OCI-LY7 (cell line): Measurements from ENCODE around the gene DCST2. TPM values are rescaled to one million over a fixed set of nuclear protein-coding genes. Genes with fewer than 3 reads are reported as not detected.
"Not testable (repeated sequence)": the region's sequence is repeated elsewhere in the genome, so short reads cannot be mapped to it uniquely, and the experiment has no call there.

ENCODE experiments used
- BruUV-seq: library from RNA; stranded (reverse); fragments of 400-500 nt; replicated peaks from 2 replicates; lab custom pipeline; 2021; lab: Mats Ljungman, UMichigan
- CTCF ChIA-PET: fragments of 300-600 bp; sonication (Branson Sonifier 250); formaldehyde crosslinking; loops from one replicate; lab custom pipeline; 2022; ENCODE audit warnings: antibody characterized with exemption; ENCODE audit not compliant: unreplicated experiment; lab: Charles Lee
- POLR2A ChIA-PET: fragments of 300-600 bp; sonication (Branson Sonifier 250); formaldehyde crosslinking; loops from one replicate; lab custom pipeline; 2022; ENCODE audit warnings: antibody characterized with exemption; lab: Charles Lee
- DNase-seq: peaks from one replicate; pipeline ENCODE4 v3.0.0-alpha.2; 2015; ENCODE audit warnings: low spot score
- H2AFZ ChIP-seq: fragments of 200-600 bp; sonication (generic), shearing (Covaris generic); 2 replicates; pipeline ENCODE4 v1.6.1; 2014; ENCODE audit warnings: mild to moderate bottlenecking, antibody characterized with exemption, low read length, moderate library complexity
- H3K27ac ChIP-seq: fragments of 200-600 bp; sonication (generic); 2 replicates; pipeline ENCODE4 v1.5.1; 2014; ENCODE audit warnings: mixed run types, low read depth, mild to moderate bottlenecking, moderate library complexity, low read length, inconsistent platforms; ENCODE audit not compliant: poor library complexity, severe bottlenecking
- H3K36me3 ChIP-seq: fragments of 200-600 bp; sonication (generic); 2 replicates; pipeline ENCODE4 v1.6.1; 2014; ENCODE audit warnings: mild to moderate bottlenecking, antibody characterized with exemption, low read length, moderate library complexity, mixed read lengths; ENCODE audit not compliant: insufficient read depth
- H3K4me1 ChIP-seq: fragments of 200-600 bp; sonication (generic); 2 replicates; pipeline ENCODE4 v1.5.1; 2014; ENCODE audit warnings: mild to moderate bottlenecking, low read length; ENCODE audit not compliant: insufficient read depth, poor library complexity, severe bottlenecking
- H3K4me2 ChIP-seq: fragments of 200-600 bp; sonication (generic); 2 replicates; pipeline ENCODE4 v1.6.1; 2014; ENCODE audit warnings: mild to moderate bottlenecking, low read length
- H3K4me3 ChIP-seq: fragments of 200-600 bp; sonication (generic); 2 replicates; pipeline ENCODE4 v1.5.1; 2014; ENCODE audit warnings: mild to moderate bottlenecking, low read depth, low read length; ENCODE audit not compliant: poor library complexity, severe bottlenecking
- H3K79me2 ChIP-seq: fragments of 200-600 bp; sonication (generic); 2 replicates; pipeline ENCODE4 v1.6.1; 2016; ENCODE audit warnings: low read depth, mild to moderate bottlenecking, low read length, moderate library complexity, mixed read lengths; ENCODE audit not compliant: insufficient read depth
- H3K9me2 ChIP-seq: fragments of 200-600 bp; sonication (generic); 2 replicates; pipeline ENCODE4 v1.6.1; 2016; ENCODE audit warnings: mild to moderate bottlenecking, low read length, mixed read lengths; ENCODE audit not compliant: insufficient read depth
- H3K9me3 ChIP-seq: fragments of 200-600 bp; sonication (generic); 2 replicates; pipeline ENCODE4 v1.6.1; 2014; ENCODE audit warnings: mild to moderate bottlenecking, mixed run types, low read length, mixed read lengths
- H4K20me1 ChIP-seq: fragments of 200-600 bp; sonication (generic); 2 replicates; pipeline ENCODE4 v1.6.1; 2014; ENCODE audit warnings: mild to moderate bottlenecking, antibody characterized with exemption, low read length, moderate library complexity, mixed read lengths; ENCODE audit not compliant: insufficient read depth
- EZH2phosphoT487 ChIP-seq: fragments of 200-600 bp; sonication (generic); IDR thresholded peaks from 2 replicates; pipeline ENCODE4 v1.6.1; 2018; ENCODE audit warnings: low read depth, borderline replicate concordance, mild to moderate bottlenecking, mixed run types, antibody characterized with exemption, low read length, moderate library complexity, mixed read lengths
- intact Hi-C: fragments of 100-400 bp; cut with micrococcal nuclease; formaldehyde crosslinking; loops from one replicate; pipeline ENCODE4 v1.10.0; 2022; ENCODE audit not compliant: unreplicated experiment
- total RNA-seq, 2 experiments: library from RNA; depleted of rRNA in 1 of 2; stranded (reverse); fragments of >200 nt in 1 of 2; shearing (Covaris generic) in 1 of 2; gene quantifications; 2 replicates each; pipeline ENCODE4 v1.2.3, GENCODE V29; 2014 to 2022
- TF ChIP-seq, protein P1 (sequence below): fragments of 200-600 bp; sonication (generic); conservative IDR thresholded peaks from 2 replicates; pipeline ENCODE4 v1.5.1; 2014; ENCODE audit warnings: mild to moderate bottlenecking, antibody characterized with exemption, low read length, moderate library complexity, mixed read lengths

Gene DCST2
- total RNA-seq, 2 experiments from 2014 or later: 0.85 to 2.0 TPM

DNA sequence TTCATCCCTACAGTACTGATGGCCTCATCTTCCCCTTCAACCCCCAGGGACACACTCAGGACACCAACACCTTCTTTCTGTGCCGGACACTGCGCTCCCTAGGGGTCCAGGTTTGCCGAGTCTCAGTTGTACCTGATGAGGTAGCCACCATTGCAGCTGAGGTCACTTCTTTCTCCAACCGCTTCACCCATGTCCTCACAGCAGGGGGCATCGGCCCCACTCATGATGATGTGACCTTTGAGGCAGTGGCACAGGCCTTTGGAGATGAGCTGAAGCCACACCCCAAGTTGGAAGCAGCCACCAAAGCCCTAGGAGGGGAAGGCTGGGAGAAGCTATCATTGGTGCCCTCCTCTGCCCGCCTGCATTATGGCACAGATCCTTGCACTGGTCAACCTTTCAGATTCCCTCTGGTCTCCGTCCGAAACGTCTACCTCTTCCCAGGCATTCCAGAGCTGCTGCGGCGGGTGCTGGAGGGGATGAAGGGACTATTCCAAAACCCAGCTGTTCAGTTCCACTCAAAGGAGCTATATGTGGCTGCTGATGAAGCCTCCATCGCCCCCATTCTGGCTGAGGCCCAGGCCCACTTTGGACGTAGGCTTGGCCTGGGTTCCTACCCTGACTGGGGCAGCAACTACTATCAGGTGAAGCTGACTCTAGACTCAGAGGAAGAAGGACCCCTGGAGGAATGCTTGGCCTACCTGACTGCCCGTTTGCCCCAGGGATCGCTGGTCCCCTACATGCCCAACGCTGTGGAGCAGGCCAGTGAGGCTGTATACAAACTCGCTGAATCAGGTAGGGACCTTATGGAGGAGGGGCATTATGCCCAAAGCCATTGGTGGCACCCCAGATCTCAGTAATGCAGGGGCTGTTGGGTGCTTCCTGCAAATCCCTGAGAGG lies 45.3 kb downstream of the DCST2 start:
- ChIA-PET CTCF (interaction anchor here (0.5 to 1.2 kb wide), 3 partner anchors 11 to 90 kb away, joined by 4 to 7 read pairs (median 6); partner anchors contain the start of gene EFNA3), POLR2A (no interaction called here)
- H3K9me3 ChIP-seq: no peaks in the 10 kb centered on the region
- no peak overlapping the region for H3K4me3 ChIP-seq
- peaks cover 54% of the 10 kb centered on the region for H3K36me3 ChIP-seq
- no TSS peak for BruUV-seq
- TF ChIP-seq, protein P1, sequence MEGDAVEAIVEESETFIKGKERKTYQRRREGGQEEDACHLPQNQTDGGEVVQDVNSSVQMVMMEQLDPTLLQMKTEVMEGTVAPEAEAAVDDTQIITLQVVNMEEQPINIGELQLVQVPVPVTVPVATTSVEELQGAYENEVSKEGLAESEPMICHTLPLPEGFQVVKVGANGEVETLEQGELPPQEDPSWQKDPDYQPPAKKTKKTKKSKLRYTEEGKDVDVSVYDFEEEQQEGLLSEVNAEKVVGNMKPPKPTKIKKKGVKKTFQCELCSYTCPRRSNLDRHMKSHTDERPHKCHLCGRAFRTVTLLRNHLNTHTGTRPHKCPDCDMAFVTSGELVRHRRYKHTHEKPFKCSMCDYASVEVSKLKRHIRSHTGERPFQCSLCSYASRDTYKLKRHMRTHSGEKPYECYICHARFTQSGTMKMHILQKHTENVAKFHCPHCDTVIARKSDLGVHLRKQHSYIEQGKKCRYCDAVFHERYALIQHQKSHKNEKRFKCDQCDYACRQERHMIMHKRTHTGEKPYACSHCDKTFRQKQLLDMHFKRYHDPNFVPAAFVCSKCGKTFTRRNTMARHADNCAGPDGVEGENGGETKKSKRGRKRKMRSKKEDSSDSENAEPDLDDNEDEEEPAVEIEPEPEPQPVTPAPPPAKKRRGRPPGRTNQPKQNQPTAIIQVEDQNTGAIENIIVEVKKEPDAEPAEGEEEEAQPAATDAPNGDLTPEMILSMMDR: peak; percentile 28; the same call in 1 of the 2 replicates
- no peak for TF ChIP-seq EZH2phosphoT487
- H3K79me2 ChIP-seq: peaks cover 44% of the 10 kb centered on the region
- peaks cover 10% of the 10 kb centered on the region for H3K4me1 ChIP-seq
- no peak overlapping the region for H2AFZ ChIP-seq
- H4K20me1 ChIP-seq: no peaks in the 10 kb centered on the region
- H3K9me2 ChIP-seq: no peaks in the 10 kb centered on the region
- intact Hi-C loops: no loop called here
- no peak for DNase-seq
- H3K4me2 ChIP-seq: no peak overlapping the region
- H3K27ac ChIP-seq: no peak overlapping the region

DNA sequence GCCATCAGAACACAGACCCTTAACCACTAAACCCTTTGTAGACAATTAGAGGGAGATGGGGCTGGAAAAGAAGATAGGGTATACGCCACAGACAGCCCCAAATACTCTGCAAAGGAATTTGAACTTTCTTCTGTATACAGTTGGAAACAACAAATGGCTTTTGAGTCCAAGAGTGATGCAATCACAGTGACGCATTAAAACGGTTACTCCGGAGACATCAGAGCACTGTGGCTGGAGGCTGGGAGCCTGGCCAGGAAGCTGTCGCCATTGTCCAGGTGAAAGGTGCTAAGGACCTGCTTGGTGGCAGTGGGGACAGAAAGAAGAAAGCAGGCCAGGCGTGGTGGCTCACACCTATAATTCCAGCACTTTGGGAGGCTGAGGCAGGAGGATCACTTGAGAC lies 46.3 kb downstream of the DCST2 start:
- Histone ChIP-seq H2AFZ (no peak overlapping the region), H3K4me3 (no peak overlapping the region), H3K36me3 (peaks cover 51% of the 10 kb centered on the region), H3K9me3 (no peaks in the 10 kb centered on the region), H3K9me2 (no peaks in the 10 kb centered on the region), H4K20me1 (no peaks in the 10 kb centered on the region), H3K4me2 (no peak overlapping the region), H3K79me2 (peaks cover 44% of the 10 kb centered on the region), H3K4me1 (peaks cover 15% of the 10 kb centered on the region), H3K27ac (no peak overlapping the region)
- intact Hi-C loops: no loop called here
- DNase-seq: no peak
- BruUV-seq: no TSS peak
- TF ChIP-seq EZH2phosphoT487: no peak
- TF ChIP-seq, protein P1: no peak
- POLR2A ChIA-PET: no interaction called here
- CTCF ChIA-PET: no interaction called here

DNA sequence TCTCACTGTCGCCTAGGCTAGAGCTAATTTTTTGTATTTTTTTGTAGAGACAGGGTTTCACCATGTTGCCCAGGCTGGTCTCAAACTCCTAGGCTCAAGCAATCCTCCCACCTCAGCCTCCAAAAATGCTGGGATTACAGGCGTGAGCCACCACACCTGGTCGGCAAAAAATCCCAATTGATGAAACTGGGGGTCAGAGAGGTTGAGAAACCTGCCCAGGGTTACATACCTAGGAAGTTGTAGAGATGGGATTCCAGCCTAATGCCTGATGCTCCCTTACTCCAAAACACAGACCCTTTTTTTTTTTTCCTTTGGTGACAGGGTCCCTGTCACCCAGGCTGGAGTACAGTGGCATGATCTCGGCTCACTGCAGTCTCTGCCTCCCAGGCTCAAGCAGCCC lies 46.8 kb downstream of the DCST2 start:
- Histone ChIP-seq H3K79me2 (peaks cover 44% of the 10 kb centered on the region), H3K4me1 (peaks cover 18% of the 10 kb centered on the region), H3K36me3 (peaks cover 54% of the 10 kb centered on the region)
- H3K9me3 ChIP-seq, DNase-seq, H4K20me1 ChIP-seq, BruUV-seq, H3K4me2 ChIP-seq, POLR2A ChIA-PET, H3K9me2 ChIP-seq, H3K27ac ChIP-seq, CTCF ChIA-PET, H3K4me3 ChIP-seq, intact Hi-C loops, H2AFZ ChIP-seq: not testable (repeated sequence)
